Panc1 (cell line): Measurements from ENCODE around the gene CWC27. TPM values are rescaled to one million over a fixed set of nuclear protein-coding genes. Genes with fewer than 3 reads are reported as not detected.

Source experiments
- ATAC-seq: fragments of 200-7000 bp; cut with Tn5 transposase; 2 replicates; pipeline ENCODE4 v1.9.1; 2020; ENCODE audit warnings: mild to moderate bottlenecking, moderate library complexity
- BruUV-seq: library from RNA; stranded (reverse); fragments of 400-500 nt; replicated peaks from 2 replicates; lab custom pipeline; 2021; lab: Mats Ljungman, UMichigan
- CTCF ChIA-PET: fragments of 300-600 bp; sonication (Branson Sonifier 250); formaldehyde crosslinking; loops from one replicate; lab custom pipeline; 2022; ENCODE audit warnings: antibody characterized with exemption; lab: Charles Lee
- POLR2A ChIA-PET: fragments of 300-600 bp; sonication (Branson Sonifier 250); formaldehyde crosslinking; loops from one replicate; lab custom pipeline; 2022; ENCODE audit warnings: antibody characterized with exemption; lab: Charles Lee
- DNase-seq: peaks from one replicate; pipeline ENCODE4 v3.0.0-alpha.2; 2010; ENCODE audit warnings: low read depth, low spot score
- H3K27ac ChIP-seq: 2 replicates; pipeline ENCODE4 v1.5.1; 2011; ENCODE audit warnings: mild to moderate bottlenecking, low read length, inconsistent platforms
- H3K27me3 ChIP-seq: fragments of 200-500 bp; sonication (Bioruptor generic); 2 replicates; pipeline ENCODE4 v1.6.0; 2014; ENCODE audit warnings: low read length, inconsistent platforms; ENCODE audit not compliant: control insufficient read depth, insufficient read depth
- H3K36me3 ChIP-seq: fragments of 200-500 bp; sonication (Bioruptor generic); 2 replicates; pipeline ENCODE4 v1.5.1; 2014; ENCODE audit warnings: inconsistent platforms, mild to moderate bottlenecking, low read length, moderate library complexity; ENCODE audit not compliant: control insufficient read depth, insufficient read depth
- H3K4me1 ChIP-seq: 2 replicates; pipeline ENCODE4 v1.5.1; 2011; ENCODE audit warnings: inconsistent platforms, mild to moderate bottlenecking, low read length, moderate library complexity; ENCODE audit not compliant: control insufficient read depth, insufficient read depth
- H3K4me3 ChIP-seq, 2 experiments: 2 replicates each; pipeline ENCODE4 v1.5.1; 2011 to 2012; ENCODE audit warnings: low read depth in 2 of 2, low read length in 2 of 2, mild to moderate bottlenecking in 2 of 2, inconsistent platforms in 1 of 2, moderate library complexity in 1 of 2
- H3K9me3 ChIP-seq: fragments of 200-500 bp; sonication (Bioruptor generic); 2 replicates; pipeline ENCODE4 v1.5.1; 2014; ENCODE audit warnings: low read depth, mild to moderate bottlenecking, inconsistent platforms, low read length, moderate library complexity; ENCODE audit not compliant: control insufficient read depth, insufficient read depth
- POLR2AphosphoS5 ChIP-seq: IDR thresholded peaks from 2 replicates; pipeline ENCODE4 v1.6.1; 2012; ENCODE audit warnings: mild to moderate bottlenecking, low read depth, low read length, moderate library complexity
- REST ChIP-seq, 2 experiments: IDR thresholded peaks; 2 replicates each; pipeline ENCODE4 v1.6.1; 2011 to 2012; ENCODE audit warnings: low read depth in 2 of 2, control low read depth in 1 of 2, low read length in 1 of 2, mild to moderate bottlenecking in 1 of 2, moderate library complexity in 1 of 2; ENCODE audit not compliant: insufficient read depth in 1 of 2
- SIN3A ChIP-seq: IDR thresholded peaks from 2 replicates; pipeline ENCODE4 v1.6.1; 2012; ENCODE audit warnings: low read depth, mild to moderate bottlenecking, low read length, moderate library complexity, borderline replicate concordance; ENCODE audit not compliant: insufficient read depth
- TCF7L2 ChIP-seq: IDR thresholded peaks from 2 replicates; pipeline ENCODE4 v1.6.1; 2011; ENCODE audit warnings: mild to moderate bottlenecking, low read depth, low read length, inconsistent platforms
- in situ Hi-C: cut with HindIII; loops from 2 replicates; pipeline ENCODE4 v1.10.0; 2016; ENCODE audit warnings: low sequenced_read_pairs, low pct_unique_long_range_greater_than_20kb
- intact Hi-C: fragments of 100-400 bp; cut with micrococcal nuclease; formaldehyde crosslinking; loops from one replicate; pipeline ENCODE4 v1.10.0; 2022; ENCODE audit not compliant: unreplicated experiment
- total RNA-seq: library from RNA; stranded (reverse); gene quantifications from one replicate; pipeline ENCODE4 v1.2.1, GENCODE V29; 2021; ENCODE audit not compliant: unreplicated experiment
- TF ChIP-seq, protein P1 (sequence below): fragments of 450-650 bp; IDR thresholded peaks from 2 replicates; pipeline ENCODE4 v1.5.1; 2017; ENCODE audit warnings: mild to moderate bottlenecking

CWC27 gene
- total RNA-seq, 1 experiment from 2014 or later, result 19.7 TPM

- intact Hi-C loops (no loop called here), in situ Hi-C loops (no loop called here)
- POLR2A ChIA-PET, result no interaction called here
These were observed 66.5 kb downstream of the CWC27 start for GRCh38 chr5:64835266-64835665.

DNA sequence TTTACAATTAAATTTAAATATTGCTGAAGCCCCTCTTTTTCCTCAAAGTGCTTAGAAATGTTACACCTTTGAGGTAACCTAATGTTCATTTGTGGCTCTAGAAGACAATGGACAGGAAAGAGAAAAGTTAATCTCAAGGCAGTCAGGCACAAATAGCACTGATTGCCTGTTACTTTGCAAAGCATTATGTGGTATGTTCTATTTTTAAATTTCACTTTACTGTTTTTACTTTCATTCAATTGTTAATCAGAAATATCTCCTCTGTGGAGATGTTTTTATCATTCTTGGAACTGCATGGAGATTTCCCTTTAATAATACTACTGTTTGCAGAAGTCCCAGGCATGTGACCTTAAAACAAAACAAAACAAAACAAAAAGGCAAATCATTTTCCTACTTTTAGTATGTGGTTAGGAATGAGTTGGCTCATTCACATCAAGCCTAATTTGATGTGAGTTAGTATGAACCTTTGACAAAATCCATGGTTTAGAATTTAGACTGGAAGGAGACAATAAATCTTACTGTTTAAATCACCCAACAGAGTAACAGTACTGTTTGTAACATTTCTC lies 67.5 kb downstream of the CWC27 start:
- Histone ChIP-seq H3K27me3 (no peaks in the 10 kb centered on the region), H3K36me3 (no peaks in the 10 kb centered on the region), H3K4me1 (no peaks in the 10 kb centered on the region), H3K27ac (no peak overlapping the region), H3K9me3 (no peaks in the 10 kb centered on the region), H3K4me3 (no peak overlapping the region)
- POLR2A ChIA-PET, result no interaction called here
- no peak for ATAC-seq
- BruUV-seq, result no TSS peak
- in situ Hi-C loops (no loop called here), intact Hi-C loops (no loop called here)
- CTCF ChIA-PET, result no interaction called here
- DNase-seq, result no peak
- TF ChIP-seq TCF7L2 (no peak), POLR2AphosphoS5 (no peak), REST (IDR thresholded peaks at IDR 0.05; ENCODE audit: insufficient read depth in 1 of 2, low read depth in 2 of 2, low read length in 1 of 2) (no peak), SIN3A (no peak)
- TF ChIP-seq, protein P1, sequence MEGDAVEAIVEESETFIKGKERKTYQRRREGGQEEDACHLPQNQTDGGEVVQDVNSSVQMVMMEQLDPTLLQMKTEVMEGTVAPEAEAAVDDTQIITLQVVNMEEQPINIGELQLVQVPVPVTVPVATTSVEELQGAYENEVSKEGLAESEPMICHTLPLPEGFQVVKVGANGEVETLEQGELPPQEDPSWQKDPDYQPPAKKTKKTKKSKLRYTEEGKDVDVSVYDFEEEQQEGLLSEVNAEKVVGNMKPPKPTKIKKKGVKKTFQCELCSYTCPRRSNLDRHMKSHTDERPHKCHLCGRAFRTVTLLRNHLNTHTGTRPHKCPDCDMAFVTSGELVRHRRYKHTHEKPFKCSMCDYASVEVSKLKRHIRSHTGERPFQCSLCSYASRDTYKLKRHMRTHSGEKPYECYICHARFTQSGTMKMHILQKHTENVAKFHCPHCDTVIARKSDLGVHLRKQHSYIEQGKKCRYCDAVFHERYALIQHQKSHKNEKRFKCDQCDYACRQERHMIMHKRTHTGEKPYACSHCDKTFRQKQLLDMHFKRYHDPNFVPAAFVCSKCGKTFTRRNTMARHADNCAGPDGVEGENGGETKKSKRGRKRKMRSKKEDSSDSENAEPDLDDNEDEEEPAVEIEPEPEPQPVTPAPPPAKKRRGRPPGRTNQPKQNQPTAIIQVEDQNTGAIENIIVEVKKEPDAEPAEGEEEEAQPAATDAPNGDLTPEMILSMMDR, result no peak

More at GRCh38 chr5:64835266-64835665, 66.5 kb downstream of the CWC27 start:
- CTCF ChIA-PET, result no interaction called here
- TF ChIP-seq TCF7L2, result no peak
- TF ChIP-seq REST (IDR thresholded peaks at IDR 0.05; ENCODE audit: insufficient read depth in 1 of 2, low read depth in 2 of 2, low read length in 1 of 2), result no peak
- no peak for TF ChIP-seq POLR2AphosphoS5
- TF ChIP-seq, protein P1, result no peak
- TF ChIP-seq SIN3A, result no peak
- H3K36me3 ChIP-seq, result no peaks in the 10 kb centered on the region
- BruUV-seq, result no TSS peak
- H3K27ac ChIP-seq, result no peak overlapping the region
- ATAC-seq, result no peak
- no peaks in the 10 kb centered on the region for H3K4me1 ChIP-seq
- DNase-seq, result no peak
- no peak overlapping the region for H3K4me3 ChIP-seq
- no peaks in the 10 kb centered on the region for H3K9me3 ChIP-seq
- H3K27me3 ChIP-seq, result no peaks in the 10 kb centered on the region
